Liver (tissue), 9 donors: Measurements from ENCODE around the gene PPP6R3. TPM values are rescaled to one million over a fixed set of nuclear protein-coding genes. Genes with fewer than 3 reads are reported as not detected.

Source experiments
- DNase-seq: peaks from one replicate; pipeline ENCODE4 v3.0.0-alpha.2; 2017; ENCODE audit warnings: low spot score
- H3K27ac ChIP-seq, 2 donors: one replicate each; pipeline ENCODE4 v1.7.0; 2013; ENCODE audit warnings: inconsistent platforms in 2 of 2, low read length in 2 of 2, control low read depth in 1 of 2, low read depth in 1 of 2, mild to moderate bottlenecking in 1 of 2
- H3K27me3 ChIP-seq, 4 donors: one replicate each; pipeline versions ENCODE4 v1.6.1 to v1.7.0; 2013; ENCODE audit warnings: low read length in 3 of 4, inconsistent platforms in 1 of 4, mild to moderate bottlenecking in 1 of 4, moderate library complexity in 1 of 4; ENCODE audit not compliant: control insufficient read depth in 4 of 4, insufficient read depth in 4 of 4
- H3K36me3 ChIP-seq, 4 donors: one replicate each; pipeline versions ENCODE4 v1.6.1 to v1.7.0; 2013; ENCODE audit warnings: low read length in 3 of 4, mild to moderate bottlenecking in 3 of 4, low read depth in 1 of 4, moderate library complexity in 1 of 4; ENCODE audit not compliant: control insufficient read depth in 4 of 4, insufficient read depth in 3 of 4
- H3K4me1 ChIP-seq, 4 donors: one replicate each; pipeline versions ENCODE4 v1.6.1 to v1.7.0; 2013; ENCODE audit warnings: low read length in 3 of 4, mild to moderate bottlenecking in 3 of 4, moderate library complexity in 1 of 4; ENCODE audit not compliant: control insufficient read depth in 4 of 4, insufficient read depth in 4 of 4
- H3K4me3 ChIP-seq, 3 donors: one replicate each; pipeline versions ENCODE4 v1.6.1 to v1.7.0; 2013; ENCODE audit warnings: low read length in 3 of 3, control low read depth in 1 of 3, low read depth in 1 of 3, mild to moderate bottlenecking in 1 of 3
- H3K9ac ChIP-seq, 2 donors: one replicate each; pipeline ENCODE4 v1.7.0; 2013; ENCODE audit warnings: low read length in 2 of 2, mild to moderate bottlenecking in 2 of 2, moderate library complexity in 2 of 2, control low read depth in 1 of 2, low read depth in 1 of 2
- H3K9me3 ChIP-seq, 4 donors: one replicate each; pipeline versions ENCODE4 v1.6.1 to v1.7.0; 2013; ENCODE audit warnings: low read length in 3 of 4; ENCODE audit not compliant: control insufficient read depth in 4 of 4
- ATF3 ChIP-seq: IDR thresholded peaks from 2 replicates; pipeline ENCODE4 v1.6.1; 2016; ENCODE audit warnings: antibody characterized with exemption
- CTCF ChIP-seq: fragments of 150-350 bp; IDR thresholded peaks from 2 replicates; pipeline ENCODE4 v1.5.1; 2017; ENCODE audit warnings: improper control_type of control experiment, low read depth, low read length; ENCODE audit not compliant: missing input control
- EGR1 ChIP-seq, 2 donors: IDR thresholded peaks; 2 replicates each; pipeline ENCODE4 v1.6.1; 2016 to 2018; ENCODE audit warnings: antibody characterized with exemption in 2 of 2, low read depth in 2 of 2
- FOXA1 ChIP-seq: IDR thresholded peaks from 2 replicates; pipeline ENCODE4 v1.6.1; 2016; ENCODE audit warnings: antibody characterized with exemption
- FOXA2 ChIP-seq: IDR thresholded peaks from 2 replicates; pipeline ENCODE4 v1.6.1; 2016; ENCODE audit warnings: antibody characterized with exemption
- GABPA ChIP-seq, 2 donors: IDR thresholded peaks in 1 of 2; conservative IDR thresholded peaks in 1 of 2; 2 replicates each; pipeline ENCODE4 v1.6.1; 2016; ENCODE audit warnings: antibody characterized with exemption in 2 of 2, mild to moderate bottlenecking in 1 of 2, moderate library complexity in 1 of 2
- HNF4A ChIP-seq, 2 donors: conservative IDR thresholded peaks; 2 replicates each; pipeline ENCODE4 v1.6.1; 2016; ENCODE audit warnings: antibody characterized with exemption in 2 of 2, mild to moderate bottlenecking in 2 of 2
- HNF4G ChIP-seq: IDR thresholded peaks from 2 replicates; pipeline ENCODE4 v1.6.1; 2016; ENCODE audit warnings: antibody characterized with exemption
- JUND ChIP-seq, 2 donors: IDR thresholded peaks; 2 replicates each; pipeline ENCODE4 v1.6.1; 2016; ENCODE audit warnings: antibody characterized with exemption in 2 of 2
- MAX ChIP-seq: IDR thresholded peaks from 2 replicates; pipeline ENCODE4 v1.6.1; 2016; ENCODE audit warnings: antibody characterized with exemption
- NR2F2 ChIP-seq: IDR thresholded peaks from 2 replicates; pipeline ENCODE4 v1.6.1; 2016; ENCODE audit warnings: antibody characterized with exemption
- RAD21 ChIP-seq, 2 donors: IDR thresholded peaks; 2 replicates each; pipeline ENCODE4 v1.6.1; 2016; ENCODE audit warnings: antibody characterized with exemption in 2 of 2, mild to moderate bottlenecking in 2 of 2
- REST ChIP-seq: IDR thresholded peaks from 2 replicates; pipeline ENCODE4 v1.6.1; 2016; ENCODE audit warnings: antibody characterized with exemption, mild to moderate bottlenecking
- RXRA ChIP-seq, 2 donors: IDR thresholded peaks; 2 replicates each; pipeline ENCODE4 v1.6.1; 2017 to 2018; ENCODE audit warnings: antibody characterized with exemption in 2 of 2, mild to moderate bottlenecking in 1 of 2
- SP1 ChIP-seq: IDR thresholded peaks from 2 replicates; pipeline ENCODE4 v1.6.1; 2018; ENCODE audit warnings: antibody characterized with exemption, mild to moderate bottlenecking
- TAF1 ChIP-seq: conservative IDR thresholded peaks from 2 replicates; pipeline ENCODE4 v1.6.1; 2016; ENCODE audit warnings: antibody characterized with exemption, mild to moderate bottlenecking
- YY1 ChIP-seq: IDR thresholded peaks from 2 replicates; pipeline ENCODE4 v1.6.1; 2016; ENCODE audit warnings: antibody characterized with exemption, mild to moderate bottlenecking
- ZBTB33 ChIP-seq: IDR thresholded peaks from 2 replicates; pipeline ENCODE4 v1.6.1; 2016; ENCODE audit warnings: antibody characterized with exemption
- WGBS: extraction: QIAGEN DNeasy Blood & Tissue Kit; methylation state at CpG from one replicate; pipeline ENCODE4 v1.1.7; 2013; 5-methylcytosine and 5-hydroxymethylcytosine counted together
- polyA plus RNA-seq, 2 donors: library from polyadenylated mRNA; stranded (reverse) in 1 of 2; unstranded in 1 of 2; fragments of 200-250 nt in 1 of 2; fragments of >200 nt in 1 of 2; fragmentation: Nextera tagmentation in 1 of 2; extraction: Ambion mirVana in 1 of 2; gene quantifications; one replicate each; pipeline versions ENCODE4 v1.2.1 to v1.2.3, GENCODE V29; 2013 to 2015
- total RNA-seq, 2 donors: library from RNA; depleted of rRNA; stranded (reverse); fragments of >200 nt; gene quantifications; one replicate each; pipeline ENCODE4 v1.2.3, GENCODE V29; 2014
- donor health status: healthy.
- donor health status: healthy.
- donor health status: healthy.
- donor health status: healthy.
- donor health status: healthy.

Gene PPP6R3
- total and polyA plus RNA-seq, 4 donors: 12.3 to 101 (median 58.1) TPM

- no peaks in the 10 kb centered on the region for H3K9me3 ChIP-seq
- no peak overlapping the region for H3K9ac ChIP-seq
- H3K27me3 ChIP-seq: no peaks in the 10 kb centered on the region
- H3K27ac ChIP-seq: no peak overlapping the region
- no peak for TF ChIP-seq GABPA (IDR thresholded peaks at IDR 0.05 in 1 of 2, conservative IDR thresholded peaks at IDR 0.05 in 1 of 2)
- no peak for TF ChIP-seq HNF4G
- TF ChIP-seq ATF3: no peak
- no peak for TF ChIP-seq MAX
- TF ChIP-seq ZBTB33: no peak
- no peak for TF ChIP-seq FOXA2
- TF ChIP-seq RXRA (IDR thresholded peaks at IDR 0.05): no peak
- no peak for TF ChIP-seq RAD21 (IDR thresholded peaks at IDR 0.05)
- TF ChIP-seq CTCF: no peak
- TF ChIP-seq NR2F2: no peak
- TF ChIP-seq YY1: no peak
- TF ChIP-seq JUND (IDR thresholded peaks at IDR 0.05): no peak
- TF ChIP-seq FOXA1: no peak
- no peak for TF ChIP-seq REST
- no peak for TF ChIP-seq EGR1 (IDR thresholded peaks at IDR 0.05; ENCODE audit: low read depth in 2 of 2)
- no peak for TF ChIP-seq TAF1
- no peak for TF ChIP-seq HNF4A (conservative IDR thresholded peaks at IDR 0.05)
- no peak for TF ChIP-seq SP1
- no peaks in the 10 kb centered on the region for H3K4me1 ChIP-seq
- no peak for DNase-seq
- H3K36me3 ChIP-seq: peaks cover 5 to 68% (median 51%) of the 10 kb centered on the region in 4 donors
- 99% methylated on average over 2 of the region's 2 CpGs for WGBS
- no peak overlapping the region for H3K4me3 ChIP-seq
Observed at GRCh38 chr11:68563454-68563853, 102.9 kb downstream of the PPP6R3 start.

- Histone ChIP-seq H3K4me1 (no peaks in the 10 kb centered on the region), H3K36me3 (peaks cover 7 to 62% (median 53%) of the 10 kb centered on the region in 4 donors), H3K9me3 (no peaks in the 10 kb centered on the region), H3K27me3 (no peaks in the 10 kb centered on the region), H3K9ac (no peak overlapping the region), H3K27ac (no peak overlapping the region), H3K4me3 (no peak overlapping the region)
- TF ChIP-seq SP1 (no peak), TAF1 (no peak), MAX (no peak), FOXA2 (no peak), EGR1 (IDR thresholded peaks at IDR 0.05; ENCODE audit: low read depth in 2 of 2) (no peak), ZBTB33 (no peak), ATF3 (no peak), RXRA (IDR thresholded peaks at IDR 0.05) (no peak), HNF4G (no peak), FOXA1 (no peak)
- no peak for DNase-seq
- WGBS: 98% methylated on average over 3 of the region's 3 CpGs
Observed at GRCh38 chr11:68564261-68564660, 103.7 kb downstream of the PPP6R3 start.
